NCI-H510A (cell line): ENCODE measurements around the gene PDGFA.

Source experiments
- DNase-seq: peaks from one replicate; lab custom pipeline; 2025; lab: John Stamatoyannopoulos, UW

Gene PDGFA

DNA sequence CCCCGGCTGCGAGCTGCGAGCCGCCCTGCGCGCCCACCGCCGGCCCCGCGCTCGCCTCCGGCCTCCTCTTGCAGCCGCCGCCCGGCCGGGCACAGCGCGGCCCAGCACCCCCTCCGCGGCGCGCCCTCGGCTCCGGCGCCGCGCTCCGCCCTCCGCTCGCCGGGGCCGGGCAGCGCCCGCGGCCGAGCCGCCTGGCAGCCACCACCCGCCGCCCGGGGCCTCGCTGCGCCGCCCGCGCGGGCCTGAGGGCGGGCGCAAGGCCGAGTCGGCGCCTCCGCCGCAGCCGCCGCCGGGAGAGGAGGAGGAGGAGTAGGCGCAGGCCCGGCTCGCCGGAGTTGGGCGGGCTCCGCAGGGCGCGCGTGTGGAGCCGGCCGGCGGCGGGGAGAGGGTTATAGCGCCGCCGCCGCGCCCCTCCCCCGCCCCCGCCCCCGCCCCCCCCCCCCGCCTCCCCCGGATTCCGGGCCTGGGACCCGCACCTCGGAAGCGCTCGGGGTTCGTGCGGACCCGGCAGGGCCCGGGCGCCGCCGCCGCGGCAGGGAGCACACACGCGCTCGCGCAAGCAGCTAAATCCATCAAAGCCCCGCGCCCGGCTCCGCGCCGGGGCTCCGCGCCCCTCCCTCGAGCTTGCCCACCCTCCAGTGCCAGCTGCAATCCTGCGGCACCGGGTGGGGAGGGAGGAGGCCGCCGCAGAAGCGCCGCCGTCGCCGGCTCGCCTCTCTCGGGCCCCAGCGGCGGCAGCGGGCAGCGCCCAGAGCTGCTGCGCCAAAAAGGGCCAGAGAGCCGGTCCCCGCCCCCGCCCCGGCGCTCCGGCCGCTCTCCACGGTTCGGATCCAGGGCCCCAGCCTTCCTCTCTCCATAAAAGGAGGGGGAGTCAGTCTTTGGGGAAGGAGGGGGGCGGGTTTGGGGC, at the start of gene PDGFA:
PDGFA (minus strand) TSS at position 363 of the 907 bp plus-strand sequence. CDS start 845 bp downstream, outside the sequence.
- DNase-seq: no peak

DNA sequence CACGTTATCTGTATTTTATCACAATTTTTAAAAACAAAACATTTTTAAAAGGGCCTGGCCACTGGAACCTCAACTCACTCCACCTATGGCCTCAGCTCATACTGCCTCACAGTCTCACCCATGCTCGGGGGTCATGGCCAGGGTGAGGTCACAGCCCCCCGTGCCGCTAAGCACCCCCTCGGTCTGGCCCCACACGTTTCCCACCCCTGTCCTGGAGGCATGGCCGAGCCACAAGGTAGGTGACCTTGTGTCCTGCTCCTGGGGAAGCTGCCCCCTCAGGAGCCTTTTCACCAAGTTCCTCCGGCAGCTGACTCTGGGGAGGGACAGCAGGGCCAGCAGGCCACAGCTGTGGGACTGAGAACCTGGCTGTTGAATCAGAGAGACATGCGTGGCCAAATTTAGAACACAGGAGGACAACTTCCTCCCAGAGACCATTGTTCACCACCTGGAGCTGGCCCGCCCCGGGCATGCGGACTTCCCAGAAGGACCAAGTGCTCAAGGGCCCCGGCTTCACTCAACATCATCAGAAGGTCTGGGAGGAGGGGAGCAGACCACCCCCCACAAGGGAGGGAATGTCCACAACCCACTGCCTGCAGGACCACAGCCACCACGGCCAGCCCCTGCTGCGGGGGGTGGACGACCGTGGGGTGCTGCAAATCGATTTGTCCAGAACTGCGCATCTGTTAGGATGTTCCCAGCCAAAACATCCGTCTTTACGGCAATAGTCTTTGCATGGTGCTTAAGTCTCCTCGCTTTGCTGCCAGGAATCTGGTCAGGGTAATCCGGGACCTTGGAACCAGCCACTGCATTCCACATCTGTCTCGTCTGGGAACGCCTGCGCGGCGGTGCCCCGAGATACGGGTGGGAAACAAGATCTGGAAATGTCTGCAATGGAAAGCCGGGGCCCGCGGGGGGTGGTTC, 48.6 kb upstream of the PDGFA start:
- DNase-seq: no peak

GRCh38 chr7:567305-567883, 47.7 kb upstream of the PDGFA start:
- no peak for DNase-seq

DNA sequence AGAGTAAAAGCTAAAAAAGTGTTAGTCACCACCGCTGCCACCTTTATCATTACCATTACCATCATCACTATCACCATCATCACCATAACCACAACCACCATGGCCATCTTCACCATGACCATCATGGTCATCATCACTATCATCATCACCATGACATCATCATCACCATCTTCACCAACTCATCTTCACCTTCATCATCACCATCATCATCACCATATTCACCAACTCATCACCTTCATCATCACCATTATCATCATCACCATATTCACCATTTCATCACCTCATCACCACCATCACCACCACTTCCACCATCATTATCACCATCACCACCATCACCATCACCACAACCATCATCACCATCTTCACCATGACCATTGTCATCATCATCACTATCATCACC, 46.5 kb upstream of the PDGFA start:
- DNase-seq: no peak

- no peak for DNase-seq
Measured at GRCh38 chr7:564176-564865, 44.7 kb upstream of the PDGFA start.

DNA sequence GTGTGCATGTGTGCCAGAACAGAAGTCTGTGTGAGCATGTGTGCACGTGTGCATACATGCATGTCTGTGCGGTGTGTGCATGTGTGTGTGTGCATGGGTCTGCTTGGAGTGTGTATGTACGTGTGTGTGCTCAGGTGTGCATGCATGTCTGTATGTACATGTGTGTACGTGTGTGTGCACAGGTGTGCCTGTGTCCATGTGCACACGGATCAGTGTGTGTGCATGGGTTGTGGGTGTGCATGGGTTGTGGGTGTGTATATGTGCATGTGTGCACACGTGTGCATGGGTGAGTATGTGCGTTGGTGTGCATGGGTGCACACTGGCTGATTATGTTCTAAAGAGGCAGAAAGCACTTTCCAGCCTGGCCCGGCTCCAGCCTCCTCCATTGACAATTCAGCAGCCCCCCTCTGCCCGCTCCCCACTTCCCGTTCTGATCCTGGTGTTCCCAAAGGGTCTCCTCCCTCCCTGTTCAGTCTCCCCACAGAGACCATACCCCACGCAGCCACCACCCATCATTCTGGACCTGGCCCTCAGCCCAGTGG, 44.1 kb upstream of the PDGFA start:
- DNase-seq: no peak

- no peak for DNase-seq
Measured at GRCh38 chr7:562789-563628, 43.4 kb upstream of the PDGFA start.

DNA sequence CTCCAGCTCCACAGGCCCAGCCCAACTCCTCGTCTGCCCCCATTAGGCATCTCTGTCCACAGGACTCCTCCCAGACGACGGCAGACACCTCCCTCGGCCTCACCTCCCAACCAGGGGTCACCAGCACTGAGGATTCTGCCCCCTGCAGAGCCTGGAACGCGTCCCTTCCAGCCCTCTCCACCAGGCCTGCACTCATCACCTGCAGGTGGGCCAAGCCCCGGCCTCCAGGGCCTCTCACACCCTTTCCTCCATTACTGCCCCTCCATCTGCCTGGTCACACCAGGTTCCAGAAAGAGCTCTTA, 42.7 kb upstream of the PDGFA start:
- DNase-seq: no peak

GRCh38 chr7:561631-562373, 42.2 kb upstream of the PDGFA start:
- DNase-seq: no peak

- DNase-seq: no peak
Measured at GRCh38 chr7:560966-561630, 41.5 kb upstream of the PDGFA start.

DNA sequence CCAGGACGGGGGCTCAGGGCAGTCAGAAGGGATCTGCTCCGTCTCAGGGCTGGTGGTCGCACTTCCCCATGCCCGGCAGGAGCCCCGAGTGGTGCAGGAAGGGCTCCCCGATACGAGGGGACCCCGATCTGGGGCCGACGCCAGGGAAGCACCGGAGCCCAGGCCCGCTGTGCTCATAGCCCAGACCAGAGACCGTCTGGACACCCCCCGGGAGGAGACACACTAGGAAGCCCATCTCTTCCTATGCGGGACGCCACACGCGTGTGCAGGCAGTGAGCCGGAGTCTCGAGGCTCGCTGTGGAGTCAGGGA, 39.7 kb upstream of the PDGFA start:
- no peak for DNase-seq

DNA sequence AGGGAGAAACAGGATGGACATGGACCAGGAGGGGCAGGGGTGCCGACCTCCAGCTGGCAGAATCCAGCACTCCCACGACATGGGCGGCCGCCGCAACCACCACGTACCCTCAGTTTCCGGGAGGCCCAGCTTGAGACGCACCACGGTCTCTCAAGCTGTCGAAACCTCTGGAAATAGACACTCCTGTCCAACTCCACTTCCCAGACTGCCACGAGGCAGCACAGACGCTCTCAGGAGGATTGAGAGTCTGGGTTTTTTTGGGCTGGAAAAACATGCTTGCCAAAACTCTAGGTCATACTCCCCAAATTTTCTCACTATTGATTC, 37.9 kb upstream of the PDGFA start:
- no peak for DNase-seq

- DNase-seq: no peak
Measured at GRCh38 chr7:556837-557557, 37.4 kb upstream of the PDGFA start.

DNA sequence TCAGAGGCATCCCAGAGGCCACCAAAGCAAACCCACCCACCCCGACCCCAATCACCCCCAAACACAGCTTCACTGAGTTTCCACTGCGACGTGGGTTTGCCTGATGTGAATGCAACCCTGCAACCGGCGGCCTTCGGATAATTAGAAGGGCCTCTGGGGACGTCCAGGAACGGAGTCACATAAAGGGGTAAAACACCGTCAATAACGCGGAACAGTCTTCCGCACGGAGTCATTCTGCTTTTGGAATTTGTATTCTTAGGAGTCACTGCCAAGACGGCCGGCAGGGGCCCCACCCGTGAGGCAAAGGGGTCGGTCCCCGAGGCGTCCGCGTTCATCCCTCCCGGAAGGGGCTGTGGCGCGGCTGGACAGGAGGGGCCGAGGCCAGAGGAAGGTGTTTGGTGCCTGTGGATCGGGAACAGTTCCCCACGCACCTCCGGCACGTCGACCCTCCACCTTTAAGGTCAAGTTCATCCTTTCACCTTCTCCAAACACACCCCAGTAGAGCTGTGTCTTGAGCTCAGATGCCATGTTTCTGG, 36.7 kb upstream of the PDGFA start:
- no peak for DNase-seq

DNA sequence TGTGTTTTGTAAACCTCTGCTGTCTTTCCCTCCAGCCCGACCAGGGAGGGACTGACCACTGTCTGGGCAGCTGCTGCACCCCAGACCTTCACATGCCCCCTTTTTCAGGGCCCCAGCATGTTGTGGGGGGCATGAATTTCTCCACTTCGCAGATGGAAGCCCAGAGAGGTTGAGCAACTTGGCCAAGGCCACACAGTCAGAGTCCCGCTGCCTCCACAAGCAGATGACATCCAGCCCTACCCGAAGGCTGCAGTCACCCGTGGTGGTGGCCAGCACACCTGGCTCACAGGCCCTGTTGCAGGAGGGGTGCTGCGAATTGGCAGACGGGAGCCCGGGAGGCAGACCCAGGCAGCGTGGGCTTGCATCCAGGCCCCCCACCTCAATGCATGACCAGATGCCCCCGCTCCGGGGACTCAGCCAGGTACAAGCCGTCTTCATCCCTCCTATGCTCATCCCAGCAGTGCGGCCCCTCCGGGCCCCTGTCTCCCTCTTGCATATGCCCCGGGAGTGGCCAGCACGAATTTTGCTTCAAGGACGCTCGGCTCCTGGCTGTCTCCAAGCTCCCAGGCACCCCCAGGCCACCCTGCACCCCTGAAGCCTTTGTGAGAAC, 36.0 kb upstream of the PDGFA start:
- no peak for DNase-seq

DNA sequence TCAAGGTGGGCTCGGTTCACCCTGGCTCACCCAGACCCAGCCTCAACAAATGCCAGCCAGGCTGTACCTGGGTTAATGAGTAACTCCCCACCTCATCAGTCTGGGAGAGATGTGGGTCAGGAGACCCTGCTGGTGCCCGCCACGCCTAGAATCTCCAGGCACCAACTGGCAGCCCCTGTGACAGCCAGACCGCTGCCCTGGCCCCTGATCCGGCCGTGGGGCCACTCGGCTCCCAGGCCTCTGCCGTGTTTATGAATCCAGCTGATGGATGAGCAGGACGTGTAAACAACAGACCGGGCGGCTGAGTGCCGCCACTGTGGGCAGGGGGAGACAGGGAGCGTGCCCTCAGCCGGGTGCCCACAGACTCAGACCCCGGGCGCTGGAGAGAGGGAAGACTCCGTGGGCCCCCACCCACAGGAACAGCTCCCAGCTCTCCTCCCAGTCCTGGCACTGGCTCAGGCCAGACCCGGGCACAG, 34.0 kb upstream of the PDGFA start:
- DNase-seq: no peak

GRCh38 chr7:552868-553635, 33.4 kb upstream of the PDGFA start:
- no peak for DNase-seq
